Effector memory CD8-positive, alpha-beta T cell (primary cell): ENCODE measurements around the gene C10orf67.
A peak's percentile ranks its signal among the peaks of the same experiment; 100 is the strongest.
"Not testable (repeated sequence)": the region's sequence is repeated elsewhere in the genome, so short reads cannot be mapped to it uniquely, and the experiment has no call there.

Experiments
- ATAC-seq: fragments of 150-1000 bp; cut with Tn5 transposase; replicated peaks from 2 replicates; pipeline ENCODE4 v1.10.0; 2021; ENCODE audit warnings: mild to moderate bottlenecking, moderate library complexity
- DNase-seq, 3 experiments: peaks; one replicate each; pipeline ENCODE4 v3.0.0; 2021
- H3K27ac Mint-ChIP-seq, 2 donors: one replicate each; pipeline ENCODE4 v1.8.0; 2022; ENCODE audit warnings: mild to moderate bottlenecking in 2 of 2, mixed read lengths in 2 of 2, moderate library complexity in 2 of 2
- H3K27me3 Mint-ChIP-seq, 2 donors: one replicate each; pipeline ENCODE4 v1.8.0; 2022; ENCODE audit warnings: mixed read lengths in 2 of 2
- H3K36me3 Mint-ChIP-seq: one replicate; pipeline ENCODE4 v1.8.0; 2022; ENCODE audit warnings: mild to moderate bottlenecking, moderate library complexity, mixed read lengths; ENCODE audit not compliant: insufficient read depth
- H3K4me1 Mint-ChIP-seq, 2 donors: one replicate each; pipeline ENCODE4 v1.8.0; 2022; ENCODE audit warnings: low read depth in 2 of 2, mixed read lengths in 2 of 2
- H3K4me3 Mint-ChIP-seq, 2 donors: one replicate each; pipeline ENCODE4 v1.8.0; 2022; ENCODE audit warnings: mild to moderate bottlenecking in 2 of 2, mixed read lengths in 2 of 2, moderate library complexity in 2 of 2
- H3K9me3 Mint-ChIP-seq, 2 donors: one replicate each; pipeline ENCODE4 v1.8.0; 2022; ENCODE audit warnings: mixed read lengths in 2 of 2

C10orf67 gene

GRCh38 chr10:23354630-23355279, 10.2 kb upstream of the C10orf67 start:
- DNase-seq: no peak
- no peak for ATAC-seq
- Mint-ChIP-seq H3K36me3 (no peaks in the 10 kb centered on the region), H3K27me3 (peaks cover 15 to 16% of the 10 kb centered on the region in 2 donors), H3K9me3 (no peaks in the 10 kb centered on the region), H3K4me3 (no peak overlapping the region), H3K4me1 (no peaks in the 10 kb centered on the region), H3K27ac (no peak overlapping the region)

GRCh38 chr10:23351926-23352519, 7.4 kb upstream of the C10orf67 start:
- Mint-ChIP-seq H3K9me3 (no peaks in the 10 kb centered on the region), H3K27ac (no peak overlapping the region), H3K36me3 (no peaks in the 10 kb centered on the region), H3K4me1 (no peaks in the 10 kb centered on the region), H3K4me3 (no peak overlapping the region), H3K27me3 (peaks cover 20 to 21% of the 10 kb centered on the region in 2 donors)
- no peak for DNase-seq
- ATAC-seq: no peak

- not testable (repeated sequence) for ATAC-seq, DNase-seq, H3K4me1 Mint-ChIP-seq, H3K9me3 Mint-ChIP-seq, H3K36me3 Mint-ChIP-seq, H3K4me3 Mint-ChIP-seq, H3K27ac Mint-ChIP-seq
- H3K27me3 Mint-ChIP-seq: peaks cover 19 to 21% of the 10 kb centered on the region in 2 donors
Measured at GRCh38 chr10:23350706-23351105, 6.1 kb upstream of the C10orf67 start.

GRCh38 chr10:23345861-23346260, 1.3 kb upstream of the C10orf67 start:
- no peak for ATAC-seq
- peaks cover 6 to 15% of the 10 kb centered on the region in 2 donors for H3K4me1 Mint-ChIP-seq
- no peak for DNase-seq

GRCh38 chr10:23343591-23344240, 881 bp downstream of the C10orf67 start:
- peak overlapping the region in 1 of 2 donors; percentile 83 for H3K27ac Mint-ChIP-seq
- H3K27me3 Mint-ChIP-seq: peaks cover 19 to 36% of the 10 kb centered on the region in 2 donors
- ATAC-seq (no peak), DNase-seq (no peak)
- H3K36me3 Mint-ChIP-seq: no peaks in the 10 kb centered on the region
- peak overlapping the region; percentile 72 to 89 for H3K4me3 Mint-ChIP-seq
- H3K4me1 Mint-ChIP-seq: peaks cover 6 to 15% of the 10 kb centered on the region in 2 donors
- H3K9me3 Mint-ChIP-seq: no peaks in the 10 kb centered on the region

More at GRCh38 chr10:23345861-23346260, 1.3 kb upstream of the C10orf67 start:
- H3K36me3 Mint-ChIP-seq: no peaks in the 10 kb centered on the region
- no peak overlapping the region for H3K4me3 Mint-ChIP-seq
- H3K9me3 Mint-ChIP-seq: no peaks in the 10 kb centered on the region
- H3K27ac Mint-ChIP-seq: no peak overlapping the region
- peaks cover 19 to 36% of the 10 kb centered on the region in 2 donors for H3K27me3 Mint-ChIP-seq

- peak; percentile 17 for ATAC-seq
- DNase-seq: no peak
- H3K27me3 Mint-ChIP-seq: peaks cover 16 to 30% of the 10 kb centered on the region in 2 donors
- H3K4me1 Mint-ChIP-seq: peaks cover 6 to 15% of the 10 kb centered on the region in 2 donors
- no peaks in the 10 kb centered on the region for H3K9me3 Mint-ChIP-seq
- no peaks in the 10 kb centered on the region for H3K36me3 Mint-ChIP-seq
- H3K4me3 Mint-ChIP-seq: peak overlapping the region in 1 of 2 donors; percentile 24
- H3K27ac Mint-ChIP-seq: no peak overlapping the region
Measured at GRCh38 chr10:23342213-23342884, 2.2 kb downstream of the C10orf67 start.

- no peak overlapping the region for H3K4me3 Mint-ChIP-seq
- DNase-seq: no peak
Measured at GRCh38 chr10:23341004-23341403, 3.6 kb downstream of the C10orf67 start.

GRCh38 chr10:23340354-23340753, 4.2 kb downstream of the C10orf67 start:
- H3K4me1 Mint-ChIP-seq: peaks cover 6 to 15% of the 10 kb centered on the region in 2 donors
- no peak overlapping the region for H3K4me3 Mint-ChIP-seq
- DNase-seq (no peak), ATAC-seq (no peak)
- H3K27me3 Mint-ChIP-seq: peaks cover 14 to 26% of the 10 kb centered on the region in 2 donors
- H3K27ac Mint-ChIP-seq: no peak overlapping the region
- no peaks in the 10 kb centered on the region for H3K36me3 Mint-ChIP-seq
- H3K9me3 Mint-ChIP-seq: no peaks in the 10 kb centered on the region

More at GRCh38 chr10:23341004-23341403, 3.6 kb downstream of the C10orf67 start:
- Mint-ChIP-seq H3K4me1 (peaks cover 6 to 15% of the 10 kb centered on the region in 2 donors), H3K36me3 (no peaks in the 10 kb centered on the region), H3K27ac (no peak overlapping the region), H3K9me3 (no peaks in the 10 kb centered on the region), H3K27me3 (peaks cover 14 to 29% of the 10 kb centered on the region in 2 donors)
- ATAC-seq: peak; percentile 40

GRCh38 chr10:23338886-23339285, 5.7 kb downstream of the C10orf67 start:
- ATAC-seq: no peak
- H3K4me1 Mint-ChIP-seq: peaks cover 0 to 10% of the 10 kb centered on the region in 2 donors
- H3K27me3 Mint-ChIP-seq: peaks cover 16 to 19% of the 10 kb centered on the region in 2 donors
- DNase-seq: no peak
- H3K36me3 Mint-ChIP-seq: no peaks in the 10 kb centered on the region
- H3K27ac Mint-ChIP-seq: no peak overlapping the region
- H3K9me3 Mint-ChIP-seq: no peaks in the 10 kb centered on the region
- H3K4me3 Mint-ChIP-seq: no peak overlapping the region

GRCh38 chr10:23338155-23338828, 6.3 kb downstream of the C10orf67 start:
- Mint-ChIP-seq H3K27ac (no peak overlapping the region), H3K27me3 (peaks cover 16 to 19% of the 10 kb centered on the region in 2 donors), H3K36me3 (no peaks in the 10 kb centered on the region), H3K4me1 (peaks cover 0 to 10% of the 10 kb centered on the region in 2 donors), H3K9me3 (no peaks in the 10 kb centered on the region), H3K4me3 (no peak overlapping the region)
- no peak for DNase-seq
- no peak for ATAC-seq

- Mint-ChIP-seq H3K36me3 (no peaks in the 10 kb centered on the region), H3K4me3 (no peak overlapping the region), H3K27me3 (peaks cover 9 to 13% of the 10 kb centered on the region in 2 donors), H3K4me1 (peaks cover 0 to 10% of the 10 kb centered on the region in 2 donors), H3K9me3 (no peaks in the 10 kb centered on the region), H3K27ac (no peak overlapping the region)
- DNase-seq (no peak), ATAC-seq (no peak)
Measured at GRCh38 chr10:23337616-23338015, 7.0 kb downstream of the C10orf67 start.

GRCh38 chr10:23331567-23332301, 12.9 kb downstream of the C10orf67 start:
- H3K27me3 Mint-ChIP-seq: peaks cover 8 to 12% of the 10 kb centered on the region in 2 donors
- DNase-seq (no peak), ATAC-seq (no peak)
- no peak overlapping the region for H3K27ac Mint-ChIP-seq
- H3K4me3 Mint-ChIP-seq: no peak overlapping the region
- H3K9me3 Mint-ChIP-seq: no peaks in the 10 kb centered on the region
- peaks cover 4% of the 10 kb centered on the region for H3K36me3 Mint-ChIP-seq
- H3K4me1 Mint-ChIP-seq: no peaks in the 10 kb centered on the region
